Loucy (cell line): ENCODE data around the gene OSBPL3.

ENCODE experiments used
- EZH2phosphoT487 ChIP-seq: fragments of 200-600 bp; IDR thresholded peaks from 2 replicates; pipeline ENCODE4 v1.6.1; 2018; ENCODE audit warnings: antibody characterized with exemption, mild to moderate bottlenecking, moderate library complexity, borderline replicate concordance
- TF ChIP-seq, protein P1 (sequence below): fragments of 200-600 bp; sonication (generic); conservative IDR thresholded peaks from 2 replicates; pipeline ENCODE4 v1.5.1; 2014; ENCODE audit warnings: mild to moderate bottlenecking, antibody characterized with exemption, low read length

DNA sequence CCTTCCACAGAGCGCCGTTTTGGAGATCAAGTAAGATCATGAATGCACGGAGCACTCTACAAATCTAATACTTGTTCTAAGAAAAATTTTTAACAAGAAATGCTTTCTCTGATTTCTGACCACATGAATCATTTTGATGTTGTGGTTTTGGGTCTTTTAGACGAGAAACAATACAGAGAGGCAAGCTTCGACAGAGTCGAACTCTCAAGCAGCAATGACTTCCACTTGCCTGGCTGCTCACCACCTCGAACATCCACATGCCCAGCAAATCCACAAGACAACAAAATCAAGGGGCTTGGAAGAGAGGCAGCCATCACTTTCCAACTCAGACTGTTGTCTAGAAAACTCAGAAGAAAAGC, 153.3 kb downstream of the OSBPL3 start:
- TF ChIP-seq, protein P1, sequence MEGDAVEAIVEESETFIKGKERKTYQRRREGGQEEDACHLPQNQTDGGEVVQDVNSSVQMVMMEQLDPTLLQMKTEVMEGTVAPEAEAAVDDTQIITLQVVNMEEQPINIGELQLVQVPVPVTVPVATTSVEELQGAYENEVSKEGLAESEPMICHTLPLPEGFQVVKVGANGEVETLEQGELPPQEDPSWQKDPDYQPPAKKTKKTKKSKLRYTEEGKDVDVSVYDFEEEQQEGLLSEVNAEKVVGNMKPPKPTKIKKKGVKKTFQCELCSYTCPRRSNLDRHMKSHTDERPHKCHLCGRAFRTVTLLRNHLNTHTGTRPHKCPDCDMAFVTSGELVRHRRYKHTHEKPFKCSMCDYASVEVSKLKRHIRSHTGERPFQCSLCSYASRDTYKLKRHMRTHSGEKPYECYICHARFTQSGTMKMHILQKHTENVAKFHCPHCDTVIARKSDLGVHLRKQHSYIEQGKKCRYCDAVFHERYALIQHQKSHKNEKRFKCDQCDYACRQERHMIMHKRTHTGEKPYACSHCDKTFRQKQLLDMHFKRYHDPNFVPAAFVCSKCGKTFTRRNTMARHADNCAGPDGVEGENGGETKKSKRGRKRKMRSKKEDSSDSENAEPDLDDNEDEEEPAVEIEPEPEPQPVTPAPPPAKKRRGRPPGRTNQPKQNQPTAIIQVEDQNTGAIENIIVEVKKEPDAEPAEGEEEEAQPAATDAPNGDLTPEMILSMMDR, result no peak
- no peak for TF ChIP-seq EZH2phosphoT487
